SK-N-SH treated with all-trans-retinoic acid at 6 μM for 48 hours (cell line): ENCODE data around the gene CACNA1A.

Experiments used
- ATAC-seq: fragments of 200-7000 bp; cut with Tn5 transposase; 3 replicates; pipeline ENCODE4 v1.9.1; 2020; ENCODE audit warnings: mild to moderate bottlenecking, moderate library complexity
- ARNTL ChIP-seq: fragments of 450-650 bp; formaldehyde crosslinking; IDR thresholded peaks from 2 replicates; pipeline ENCODE4 v1.5.0; 2020; ENCODE audit warnings: low read depth, mild to moderate bottlenecking, moderate library complexity, borderline replicate concordance
- BACH2 ChIP-seq: fragments of 250-450 bp; sonication (Bioruptor Pico); IDR thresholded peaks from 2 replicates; pipeline ENCODE4 v1.9.0; 2021; ENCODE audit warnings: mild to moderate bottlenecking, borderline replicate concordance
- CSDC2 ChIP-seq: fragments of 250-450 bp; sonication (Bioruptor Pico); IDR thresholded peaks from 2 replicates; pipeline ENCODE4 v1.5.0; 2020; ENCODE audit warnings: mild to moderate bottlenecking, moderate library complexity
- ESRRG ChIP-seq: fragments of 250-450 bp; sonication (Bioruptor Pico); IDR thresholded peaks from 2 replicates; pipeline ENCODE4 v1.6.1; 2021; ENCODE audit warnings: mild to moderate bottlenecking
- GLIS3 ChIP-seq: fragments of 250-450 bp; sonication (Bioruptor Pico); IDR thresholded peaks from 2 replicates; pipeline ENCODE4 v1.5.0; 2020; ENCODE audit warnings: mild to moderate bottlenecking, moderate library complexity
- ISL1 ChIP-seq: fragments of 250-450 bp; sonication (Bioruptor Pico); IDR thresholded peaks from 2 replicates; pipeline ENCODE4 v2.1.2; 2022; ENCODE audit warnings: mild to moderate bottlenecking, moderate library complexity
- OSR1 ChIP-seq: fragments of 250-450 bp; sonication (Bioruptor Pico); IDR thresholded peaks from 2 replicates; pipeline ENCODE4 v1.8.0; 2022; ENCODE audit warnings: moderate library complexity, mild to moderate bottlenecking, inconsistent platforms
- POU6F1 ChIP-seq: fragments of 250-450 bp; sonication (Bioruptor Pico); IDR thresholded peaks from 2 replicates; pipeline ENCODE4 v1.8.0; 2021; ENCODE audit warnings: low read depth, mild to moderate bottlenecking, moderate library complexity, borderline replicate concordance
- PPARA ChIP-seq: fragments of 250-450 bp; sonication (Bioruptor Pico); IDR thresholded peaks from 2 replicates; pipeline ENCODE4 v1.5.0; 2020; ENCODE audit warnings: mild to moderate bottlenecking, borderline replicate concordance
- SNAI2 ChIP-seq: fragments of 250-450 bp; sonication (Bioruptor Pico); IDR thresholded peaks from 2 replicates; pipeline ENCODE4 v1.5.0; 2020; ENCODE audit warnings: mild to moderate bottlenecking, moderate library complexity
- TCF4 ChIP-seq: fragments of 250-450 bp; sonication (Bioruptor Pico); IDR thresholded peaks from 2 replicates; pipeline ENCODE4 v1.8.0; 2021; ENCODE audit warnings: mild to moderate bottlenecking, moderate library complexity, borderline replicate concordance
- TOX ChIP-seq: fragments of 250-450 bp; sonication (Bioruptor Pico); IDR thresholded peaks from 2 replicates; pipeline ENCODE4 v1.8.0; 2021; ENCODE audit warnings: mild to moderate bottlenecking, moderate library complexity, borderline replicate concordance
- TSHZ2 ChIP-seq: fragments of 250-450 bp; sonication (Bioruptor Pico); IDR thresholded peaks from 2 replicates; pipeline ENCODE4 v1.5.0; 2020; ENCODE audit warnings: mild to moderate bottlenecking, moderate library complexity
- ZC3H10 ChIP-seq: fragments of 250-450 bp; sonication (Bioruptor Pico); IDR thresholded peaks from 2 replicates; pipeline ENCODE4 v1.5.1; 2021; ENCODE audit warnings: mild to moderate bottlenecking, moderate library complexity
- ZNF565 ChIP-seq: fragments of 450-650 bp; formaldehyde crosslinking; conservative IDR thresholded peaks from 2 replicates; pipeline ENCODE4 v1.5.0; 2020; ENCODE audit warnings: low read depth, mild to moderate bottlenecking, moderate library complexity
- ZNF70 ChIP-seq: fragments of 450-650 bp; formaldehyde crosslinking; IDR thresholded peaks from 2 replicates; pipeline ENCODE4 v1.5.0; 2020; ENCODE audit warnings: mild to moderate bottlenecking, moderate library complexity
- ZNF8 ChIP-seq: fragments of 450-650 bp; formaldehyde crosslinking; IDR thresholded peaks from 2 replicates; pipeline ENCODE4 v1.5.0; 2020; ENCODE audit warnings: mild to moderate bottlenecking, moderate library complexity
- TF ChIP-seq, protein P1 (sequence below): fragments of 250-450 bp; sonication (Bioruptor Pico); IDR thresholded peaks from 2 replicates; pipeline ENCODE4 v1.5.1; 2021; ENCODE audit warnings: mild to moderate bottlenecking, moderate library complexity
- TF ChIP-seq, protein P2 (sequence below): fragments of 250-450 bp; sonication (Bioruptor Pico); IDR thresholded peaks from 2 replicates; pipeline ENCODE4 v1.8.0; 2020; ENCODE audit warnings: mild to moderate bottlenecking, moderate library complexity, borderline replicate concordance
- TF ChIP-seq, protein P3 (sequence below): fragments of 250-450 bp; sonication (Bioruptor Pico); IDR thresholded peaks from 2 replicates; pipeline ENCODE4 v1.5.1; 2020; ENCODE audit warnings: low read depth, mild to moderate bottlenecking, moderate library complexity

CACNA1A gene

GRCh38 chr19:13207846-13208671, 298.2 kb downstream of the CACNA1A start (continued):
- TF ChIP-seq TSHZ2 (no peak), SNAI2 (CRISPR knock-in tag) (no peak), TOX (CRISPR knock-in tag) (no peak)

GRCh38 chr19:13207237-13207845, 298.9 kb downstream of the CACNA1A start:
- TF ChIP-seq SNAI2 (CRISPR knock-in tag): no peak
- TF ChIP-seq OSR1 (CRISPR knock-in tag): no peak
- TF ChIP-seq, protein P1, sequence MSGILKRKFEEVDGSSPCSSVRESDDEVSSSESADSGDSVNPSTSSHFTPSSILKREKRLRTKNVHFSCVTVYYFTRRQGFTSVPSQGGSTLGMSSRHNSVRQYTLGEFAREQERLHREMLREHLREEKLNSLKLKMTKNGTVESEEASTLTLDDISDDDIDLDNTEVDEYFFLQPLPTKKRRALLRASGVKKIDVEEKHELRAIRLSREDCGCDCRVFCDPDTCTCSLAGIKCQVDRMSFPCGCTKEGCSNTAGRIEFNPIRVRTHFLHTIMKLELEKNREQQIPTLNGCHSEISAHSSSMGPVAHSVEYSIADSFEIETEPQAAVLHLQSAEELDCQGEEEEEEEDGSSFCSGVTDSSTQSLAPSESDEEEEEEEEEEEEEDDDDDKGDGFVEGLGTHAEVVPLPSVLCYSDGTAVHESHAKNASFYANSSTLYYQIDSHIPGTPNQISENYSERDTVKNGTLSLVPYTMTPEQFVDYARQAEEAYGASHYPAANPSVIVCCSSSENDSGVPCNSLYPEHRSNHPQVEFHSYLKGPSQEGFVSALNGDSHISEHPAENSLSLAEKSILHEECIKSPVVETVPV: no peak
- no peak for TF ChIP-seq ESRRG
- TF ChIP-seq BACH2: no peak
- TF ChIP-seq, protein P2, sequence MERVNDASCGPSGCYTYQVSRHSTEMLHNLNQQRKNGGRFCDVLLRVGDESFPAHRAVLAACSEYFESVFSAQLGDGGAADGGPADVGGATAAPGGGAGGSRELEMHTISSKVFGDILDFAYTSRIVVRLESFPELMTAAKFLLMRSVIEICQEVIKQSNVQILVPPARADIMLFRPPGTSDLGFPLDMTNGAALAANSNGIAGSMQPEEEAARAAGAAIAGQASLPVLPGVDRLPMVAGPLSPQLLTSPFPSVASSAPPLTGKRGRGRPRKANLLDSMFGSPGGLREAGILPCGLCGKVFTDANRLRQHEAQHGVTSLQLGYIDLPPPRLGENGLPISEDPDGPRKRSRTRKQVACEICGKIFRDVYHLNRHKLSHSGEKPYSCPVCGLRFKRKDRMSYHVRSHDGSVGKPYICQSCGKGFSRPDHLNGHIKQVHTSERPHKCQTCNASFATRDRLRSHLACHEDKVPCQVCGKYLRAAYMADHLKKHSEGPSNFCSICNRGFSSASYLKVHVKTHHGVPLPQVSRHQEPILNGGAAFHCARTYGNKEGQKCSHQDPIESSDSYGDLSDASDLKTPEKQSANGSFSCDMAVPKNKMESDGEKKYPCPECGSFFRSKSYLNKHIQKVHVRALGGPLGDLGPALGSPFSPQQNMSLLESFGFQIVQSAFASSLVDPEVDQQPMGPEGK (CRISPR knock-in tag): no peak
- no peak for TF ChIP-seq PPARA
- no peak for TF ChIP-seq TOX (CRISPR knock-in tag)
- TF ChIP-seq, protein P3, sequence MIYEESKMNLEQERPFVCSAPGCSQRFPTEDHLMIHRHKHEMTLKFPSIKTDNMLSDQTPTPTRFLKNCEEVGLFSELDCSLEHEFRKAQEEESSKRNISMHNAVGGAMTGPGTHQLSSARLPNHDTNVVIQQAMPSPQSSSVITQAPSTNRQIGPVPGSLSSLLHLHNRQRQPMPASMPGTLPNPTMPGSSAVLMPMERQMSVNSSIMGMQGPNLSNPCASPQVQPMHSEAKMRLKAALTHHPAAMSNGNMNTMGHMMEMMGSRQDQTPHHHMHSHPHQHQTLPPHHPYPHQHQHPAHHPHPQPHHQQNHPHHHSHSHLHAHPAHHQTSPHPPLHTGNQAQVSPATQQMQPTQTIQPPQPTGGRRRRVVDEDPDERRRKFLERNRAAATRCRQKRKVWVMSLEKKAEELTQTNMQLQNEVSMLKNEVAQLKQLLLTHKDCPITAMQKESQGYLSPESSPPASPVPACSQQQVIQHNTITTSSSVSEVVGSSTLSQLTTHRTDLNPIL (CRISPR knock-in tag): no peak
- no peak for TF ChIP-seq GLIS3 (CRISPR knock-in tag)
- TF ChIP-seq ISL1 (CRISPR knock-in tag): no peak
- TF ChIP-seq ZC3H10: no peak
- no peak for TF ChIP-seq TSHZ2
- no peak for TF ChIP-seq CSDC2 (CRISPR knock-in tag)
- no peak for TF ChIP-seq ZNF565 (CRISPR knock-in tag)
- TF ChIP-seq ARNTL: no peak
- TF ChIP-seq TCF4 (CRISPR knock-in tag): no peak
- TF ChIP-seq ZNF8 (CRISPR knock-in tag): no peak
- TF ChIP-seq ZNF70 (CRISPR knock-in tag): no peak
- TF ChIP-seq POU6F1 (CRISPR knock-in tag): no peak
- TF ChIP-seq, all 23 proteins: peak for 0

More at GRCh38 chr19:13207237-13207845, 298.9 kb downstream of the CACNA1A start:
- ATAC-seq: no peak
